NCI-H748 (cell line): ENCODE results near the gene PTK7.

ENCODE experiments used
- DNase-seq: peaks from one replicate; lab custom pipeline; 2025; ENCODE audit not compliant: unreplicated experiment; lab: John Stamatoyannopoulos, UW

PTK7 gene

GRCh38 chr6:43086022-43086658 is 10.0 kb downstream of the PTK7 start:
- DNase-seq: no peak

- no peak for DNase-seq
Observed at GRCh38 chr6:43088654-43089056, 12.5 kb downstream of the PTK7 start.

GRCh38 chr6:43089467-43089866 is 13.4 kb downstream of the PTK7 start:
- DNase-seq: no peak

- no peak for DNase-seq
Observed at GRCh38 chr6:43089874-43090558, 13.9 kb downstream of the PTK7 start.

GRCh38 chr6:43090559-43090956 is 14.4 kb downstream of the PTK7 start:
- DNase-seq: no peak

GRCh38 chr6:43091020-43091419 is 14.9 kb downstream of the PTK7 start:
- DNase-seq: no peak

GRCh38 chr6:43091436-43091991 is 15.4 kb downstream of the PTK7 start:
- no peak for DNase-seq

- no peak for DNase-seq
Observed at GRCh38 chr6:43092635-43093034, 16.5 kb downstream of the PTK7 start.

GRCh38 chr6:43093436-43094289 is 17.5 kb downstream of the PTK7 start:
- DNase-seq: no peak

GRCh38 chr6:43095939-43096338 is 19.8 kb downstream of the PTK7 start:
- no peak for DNase-seq

GRCh38 chr6:43096451-43097097 is 20.5 kb downstream of the PTK7 start:
- no peak for DNase-seq

GRCh38 chr6:43097098-43097489 is 21.0 kb downstream of the PTK7 start:
- no peak for DNase-seq

- no peak for DNase-seq
Observed at GRCh38 chr6:43097502-43097901, 21.4 kb downstream of the PTK7 start.

- DNase-seq: no peak
Observed at GRCh38 chr6:43101497-43101896, 25.4 kb downstream of the PTK7 start.

GRCh38 chr6:43103253-43103876 is 27.3 kb downstream of the PTK7 start:
- DNase-seq: no peak

- peak; percentile 48 for DNase-seq
Observed at GRCh38 chr6:43105538-43106222, 29.6 kb downstream of the PTK7 start.

GRCh38 chr6:43107344-43108062 is 31.4 kb downstream of the PTK7 start:
- DNase-seq: peak; percentile 91

GRCh38 chr6:43113431-43114260 is 37.5 kb downstream of the PTK7 start:
- DNase-seq: peak; percentile 61

- DNase-seq: no peak
Observed at GRCh38 chr6:43115365-43115764, 39.3 kb downstream of the PTK7 start.
